GM12873 (cell line): ENCODE measurements around the gene PLOD1.

Experiments
- TF ChIP-seq, protein P1 (sequence below): IDR thresholded peaks from 2 replicates; pipeline ENCODE4 v1.5.1; 2012; ENCODE audit warnings: low read depth, mild to moderate bottlenecking, moderate library complexity, low read length, control low read depth; ENCODE audit not compliant: insufficient read depth; ENCODE audit errors: missing control alignments

PLOD1 gene

DNA sequence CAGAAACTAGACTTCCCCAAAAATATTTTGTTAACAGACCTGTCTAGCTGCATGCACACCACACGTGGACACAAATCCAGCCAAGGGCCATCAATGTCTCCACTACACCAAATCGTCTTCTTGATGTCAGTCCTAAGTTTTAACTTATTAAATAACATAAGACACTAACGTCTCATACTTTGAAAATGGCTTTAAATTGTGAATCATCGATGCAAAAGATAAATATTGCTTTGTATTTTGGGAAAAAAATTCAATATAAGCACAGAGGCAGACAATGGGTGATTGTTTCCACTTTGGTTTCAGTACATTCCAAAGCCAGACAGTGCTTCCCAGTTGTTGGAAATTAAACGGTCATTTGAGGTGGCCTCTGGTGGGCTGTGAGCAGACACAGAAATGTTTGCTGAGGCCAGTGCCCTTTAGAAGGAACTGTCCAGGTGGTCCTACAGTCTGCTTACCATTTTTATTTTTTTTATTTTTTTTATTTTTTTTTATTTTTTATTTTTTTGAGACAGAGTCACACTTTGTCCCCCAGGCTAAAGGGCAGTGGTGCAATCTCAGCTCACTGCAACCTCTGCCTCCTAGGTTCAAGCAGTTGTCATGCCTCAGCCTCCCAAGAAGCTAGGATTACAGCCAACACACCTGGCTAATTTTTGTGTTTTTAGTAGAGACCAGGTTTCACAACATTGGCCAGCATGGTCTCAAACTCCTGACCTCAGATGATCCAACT is 6.5 kb upstream of the PLOD1 start:
- TF ChIP-seq, protein P1, sequence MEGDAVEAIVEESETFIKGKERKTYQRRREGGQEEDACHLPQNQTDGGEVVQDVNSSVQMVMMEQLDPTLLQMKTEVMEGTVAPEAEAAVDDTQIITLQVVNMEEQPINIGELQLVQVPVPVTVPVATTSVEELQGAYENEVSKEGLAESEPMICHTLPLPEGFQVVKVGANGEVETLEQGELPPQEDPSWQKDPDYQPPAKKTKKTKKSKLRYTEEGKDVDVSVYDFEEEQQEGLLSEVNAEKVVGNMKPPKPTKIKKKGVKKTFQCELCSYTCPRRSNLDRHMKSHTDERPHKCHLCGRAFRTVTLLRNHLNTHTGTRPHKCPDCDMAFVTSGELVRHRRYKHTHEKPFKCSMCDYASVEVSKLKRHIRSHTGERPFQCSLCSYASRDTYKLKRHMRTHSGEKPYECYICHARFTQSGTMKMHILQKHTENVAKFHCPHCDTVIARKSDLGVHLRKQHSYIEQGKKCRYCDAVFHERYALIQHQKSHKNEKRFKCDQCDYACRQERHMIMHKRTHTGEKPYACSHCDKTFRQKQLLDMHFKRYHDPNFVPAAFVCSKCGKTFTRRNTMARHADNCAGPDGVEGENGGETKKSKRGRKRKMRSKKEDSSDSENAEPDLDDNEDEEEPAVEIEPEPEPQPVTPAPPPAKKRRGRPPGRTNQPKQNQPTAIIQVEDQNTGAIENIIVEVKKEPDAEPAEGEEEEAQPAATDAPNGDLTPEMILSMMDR, result no peak

DNA sequence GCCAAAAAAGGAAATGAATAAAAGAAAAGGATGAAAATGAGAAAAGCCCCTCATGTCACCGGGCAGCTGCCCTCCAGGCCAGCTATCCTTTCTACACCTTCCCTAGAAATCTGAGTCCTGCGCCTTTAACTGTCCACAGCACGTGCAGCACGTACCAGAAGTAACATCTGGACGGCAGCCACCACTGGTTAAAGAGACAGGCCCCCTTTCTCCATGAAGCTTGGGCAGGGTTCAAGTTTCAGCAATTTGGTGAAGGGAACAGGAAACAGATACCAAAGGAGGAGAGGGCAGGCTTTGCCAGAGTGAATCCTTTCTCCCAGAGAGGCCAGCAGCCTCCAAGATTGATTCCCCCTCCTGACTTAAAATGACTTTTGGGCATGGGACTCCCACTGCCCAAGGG is 4.7 kb upstream of the PLOD1 start:
- TF ChIP-seq, protein P1, result no peak

DNA sequence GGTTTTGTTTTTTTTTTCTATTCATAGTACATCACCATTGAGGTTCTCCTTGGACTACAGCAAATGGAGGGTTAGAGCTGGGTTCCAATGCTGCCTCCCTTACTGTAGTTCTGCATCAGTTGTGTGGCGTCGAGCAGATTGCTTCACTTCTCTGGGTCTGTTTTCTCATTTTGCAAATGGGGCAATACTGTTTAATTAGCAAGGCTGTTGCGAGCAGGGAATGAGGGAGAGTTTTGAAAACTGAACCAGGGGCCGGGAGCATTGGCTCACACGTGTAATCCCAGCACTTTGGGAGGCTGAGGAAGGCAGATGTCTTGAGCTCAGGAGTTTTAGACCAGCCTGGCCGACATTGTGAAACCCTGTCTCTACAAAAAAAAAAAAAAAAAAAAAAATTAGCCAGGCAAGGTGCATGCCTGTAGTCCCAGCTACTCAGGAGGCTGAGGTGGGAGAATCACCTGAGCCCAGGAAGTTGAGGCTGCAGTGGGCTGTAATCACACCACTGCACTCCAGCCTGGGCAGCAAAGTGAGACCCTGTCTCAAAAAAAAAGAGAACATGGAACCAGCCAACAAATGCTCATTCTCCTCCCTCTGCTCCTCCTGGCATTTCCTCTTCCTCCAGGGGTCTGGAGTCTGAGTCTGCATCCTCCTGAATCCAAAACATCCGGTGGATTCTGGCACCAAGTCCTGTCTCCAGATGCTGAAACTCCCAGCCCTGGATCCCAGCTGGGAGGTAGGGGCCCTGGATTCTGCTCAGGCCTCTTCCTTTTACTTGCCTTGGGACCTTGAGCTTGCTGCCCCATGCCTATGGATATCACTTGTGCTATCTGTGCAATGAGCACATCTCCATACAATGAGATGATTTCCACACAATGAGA is 3.7 kb upstream of the PLOD1 start:
- TF ChIP-seq, protein P1, result no peak

DNA sequence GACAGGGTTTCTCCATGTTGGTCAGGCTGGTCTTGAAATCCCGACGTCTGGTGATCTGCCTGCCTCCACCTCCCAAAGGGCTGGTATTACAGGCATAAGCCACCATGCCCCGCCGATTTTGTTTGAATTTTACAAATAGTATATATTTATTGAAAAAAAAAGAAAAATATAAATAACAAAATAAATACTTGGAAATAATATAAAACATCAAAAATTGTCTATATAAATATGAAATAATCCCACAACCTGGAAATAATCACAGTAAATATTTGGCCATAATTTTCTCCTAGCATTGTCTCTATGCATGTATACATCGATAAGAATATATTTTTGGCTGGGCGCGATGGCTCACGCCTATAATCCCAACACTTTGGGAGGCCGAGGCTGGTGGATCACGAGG is 2.7 kb upstream of the PLOD1 start:
- TF ChIP-seq, protein P1, result no peak

DNA sequence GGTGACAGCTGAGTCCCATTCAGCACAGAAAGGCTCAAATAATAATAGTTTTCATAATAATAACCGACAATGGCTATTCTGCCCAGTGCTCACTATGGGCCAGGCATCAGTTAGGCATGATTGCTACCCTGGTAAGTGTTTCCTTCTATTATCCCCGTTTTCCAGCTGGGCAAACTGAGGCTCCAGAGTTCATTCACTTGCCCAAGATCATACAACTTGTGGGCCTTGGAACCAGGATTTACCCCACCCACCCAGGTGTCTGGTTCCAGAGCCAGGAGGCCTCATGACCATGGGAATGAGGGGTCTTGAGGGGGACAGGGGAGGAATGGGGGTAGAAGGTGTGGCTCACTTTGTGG is 518 bp downstream of the PLOD1 start:
- TF ChIP-seq, protein P1, result no peak

DNA sequence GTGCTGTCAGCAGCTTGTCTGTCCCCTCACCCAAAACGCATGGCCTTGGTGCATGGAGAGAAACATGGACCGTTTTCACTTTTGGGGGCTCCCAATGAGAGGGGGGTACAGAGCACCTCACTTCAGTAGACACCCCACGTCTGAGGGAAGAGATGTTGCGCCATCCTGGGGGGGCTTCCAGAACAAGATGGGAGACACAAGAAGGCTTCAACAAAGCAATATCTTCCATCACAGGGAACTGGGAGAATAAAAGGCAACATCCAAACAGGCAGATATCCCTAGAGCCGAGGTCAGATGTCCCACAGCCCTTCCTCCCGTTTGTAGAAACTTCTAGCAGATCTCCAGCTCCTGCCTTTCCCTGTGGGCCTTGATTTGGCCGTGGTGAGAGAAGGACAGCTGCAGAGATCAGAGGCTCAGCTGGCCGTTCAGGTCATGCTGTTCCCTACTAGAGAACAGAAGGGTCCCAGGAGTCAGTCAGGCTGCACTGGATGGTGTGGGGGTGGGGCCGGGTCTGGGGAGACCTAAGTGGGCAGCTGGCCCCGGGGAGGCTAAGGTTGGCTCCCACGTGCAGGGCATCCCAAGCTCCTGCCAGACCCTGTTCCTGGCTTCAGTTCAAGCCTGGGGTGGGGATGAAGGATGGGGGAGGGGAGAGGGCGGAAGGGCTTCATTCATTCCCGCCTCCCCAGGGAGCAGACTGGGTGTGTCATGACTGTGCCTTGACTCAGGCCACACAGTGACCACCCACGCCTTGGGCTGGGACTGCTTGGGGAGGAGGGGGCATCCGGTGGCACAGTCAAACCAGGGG is 4.4 kb downstream of the PLOD1 start:
- TF ChIP-seq, protein P1, result no peak
